GM12878 (cell line): ENCODE results near the gene PDCD11. TPM values are rescaled to one million over a fixed set of nuclear protein-coding genes. Genes with fewer than 3 reads are reported as not detected.

Experiments used
- ASH2L ChIP-seq: fragments of 300-600, 200-600 bp; sonication (generic); IDR thresholded peaks from 2 replicates; pipeline ENCODE4 v1.6.1; 2017; ENCODE audit warnings: low read depth, mild to moderate bottlenecking, borderline replicate concordance
- EP300 ChIP-seq, 2 experiments: fragments of 150-350 bp in 1 of 2; IDR thresholded peaks; 2 replicates each; pipeline ENCODE4 v1.6.1; 2011 to 2012; ENCODE audit warnings: low read depth in 2 of 2, low read length in 2 of 2, borderline replicate concordance in 1 of 2, improper control_type of control experiment in 1 of 2, inconsistent platforms in 1 of 2; ENCODE audit not compliant: control insufficient read depth in 1 of 2
- ESRRA ChIP-seq: IDR thresholded peaks from 2 replicates; pipeline ENCODE4 v1.6.1; 2012; ENCODE audit warnings: mild to moderate bottlenecking, low read length, improper control_type of control experiment
- FOS ChIP-seq: IDR thresholded peaks from 3 replicates; pipeline ENCODE4 v1.6.1; 2011; ENCODE audit warnings: borderline replicate concordance; ENCODE audit not compliant: insufficient read length; ENCODE audit errors: extremely low read depth
- JUNB ChIP-seq: IDR thresholded peaks from 2 replicates; pipeline ENCODE4 v1.6.1; 2016; ENCODE audit warnings: antibody characterized with exemption, mild to moderate bottlenecking
- NRF1 ChIP-seq: conservative IDR thresholded peaks from 2 replicates; pipeline ENCODE4 v1.6.1; 2011; ENCODE audit warnings: mild to moderate bottlenecking, low read depth, low read length, improper control_type of control experiment
- SMAD1 ChIP-seq: fragments of 450-650 bp; IDR thresholded peaks from 2 replicates; pipeline ENCODE4 v1.6.1; 2018; ENCODE audit warnings: mild to moderate bottlenecking, low read depth; ENCODE audit not compliant: partially characterized antibody
- TARDBP ChIP-seq: IDR thresholded peaks from 2 replicates; pipeline ENCODE4 v1.6.1; 2016; ENCODE audit warnings: borderline replicate concordance
- TCF3 ChIP-seq: IDR thresholded peaks from 2 replicates; pipeline ENCODE4 v1.6.1; 2012; ENCODE audit warnings: low read depth, mild to moderate bottlenecking, low read length, borderline replicate concordance; ENCODE audit not compliant: insufficient read depth
- YBX1 ChIP-seq: fragments of 450-650 bp; IDR thresholded peaks from 2 replicates; pipeline ENCODE4 v1.6.1; 2016; ENCODE audit warnings: antibody characterized with exemption
- ZBTB40 ChIP-seq: fragments of 450-650 bp; IDR thresholded peaks from 2 replicates; pipeline ENCODE4 v1.6.1; 2016; ENCODE audit warnings: mild to moderate bottlenecking, moderate library complexity, borderline replicate concordance
- ZNF217 ChIP-seq: fragments of 450-650 bp; IDR thresholded peaks from 2 replicates; pipeline ENCODE4 v1.6.1; 2017; ENCODE audit warnings: antibody characterized with exemption, mild to moderate bottlenecking
- polyA plus RNA-seq, 11 experiments: library from polyadenylated mRNA; depleted of rRNA in 4 of 11; unstranded in 6 of 11; stranded (reverse) in 5 of 11; fragments of >200 nt; fragmentation: Nextera tagmentation in 4 of 11; fragmentation: Illumina TruSeq in 1 of 11; extraction: Ambion mirVana in 4 of 11; extraction: Trizol in 1 of 11; gene quantifications; 1 replicate in 1 of 11; 2 replicates in 10 of 11; pipeline versions ENCODE4 v1.2.1 to v1.2.3, GENCODE V29; 2011 to 2016; ENCODE audit warnings: inconsistent platforms in 2 of 11, missing spikeins in 2 of 11, low read depth in 1 of 11
- total RNA-seq, 4 experiments: library from RNA; depleted of rRNA in 3 of 4; stranded (reverse); fragments of >200 nt in 3 of 4; fragmentation: Illumina TruSeq in 1 of 4; extraction: Trizol in 1 of 4; gene quantifications; 2 replicates each; pipeline versions ENCODE4 v1.2.1 to v1.2.3, GENCODE V29; 2013 to 2021
- TF ChIP-seq, protein P1 (sequence below): IDR thresholded peaks from 2 replicates; pipeline ENCODE4 v1.6.1; 2012; ENCODE audit warnings: improper control_type of control experiment, low read depth, low read length; ENCODE audit not compliant: insufficient replicate concordance
- TF ChIP-seq, protein P2 (sequence below): IDR thresholded peaks from 2 replicates; pipeline ENCODE4 v1.6.1; 2011; ENCODE audit warnings: borderline replicate concordance, low read depth, mild to moderate bottlenecking, moderate library complexity, mixed read lengths, low read length; ENCODE audit not compliant: insufficient read depth; ENCODE audit errors: extremely low read length
- TF ChIP-seq, protein P3 (sequence below): IDR thresholded peaks from 2 replicates; pipeline ENCODE4 v1.6.1; 2012; ENCODE audit warnings: low read depth, low read length, improper control_type of control experiment

The PDCD11 gene
- total and polyA plus RNA-seq, 10 of the 15 experiments (the other 5 are each of a cell fraction or from before 2014, with no cell fraction given), result 13.9 to 69.7 (median 44.8) TPM

GRCh38 chr10:103350517-103351260, 45.7 kb upstream of the PDCD11 start, which contains the start of gene PCGF6 (continued):
- no peak for TF ChIP-seq FOS
- TF ChIP-seq, protein P1, sequence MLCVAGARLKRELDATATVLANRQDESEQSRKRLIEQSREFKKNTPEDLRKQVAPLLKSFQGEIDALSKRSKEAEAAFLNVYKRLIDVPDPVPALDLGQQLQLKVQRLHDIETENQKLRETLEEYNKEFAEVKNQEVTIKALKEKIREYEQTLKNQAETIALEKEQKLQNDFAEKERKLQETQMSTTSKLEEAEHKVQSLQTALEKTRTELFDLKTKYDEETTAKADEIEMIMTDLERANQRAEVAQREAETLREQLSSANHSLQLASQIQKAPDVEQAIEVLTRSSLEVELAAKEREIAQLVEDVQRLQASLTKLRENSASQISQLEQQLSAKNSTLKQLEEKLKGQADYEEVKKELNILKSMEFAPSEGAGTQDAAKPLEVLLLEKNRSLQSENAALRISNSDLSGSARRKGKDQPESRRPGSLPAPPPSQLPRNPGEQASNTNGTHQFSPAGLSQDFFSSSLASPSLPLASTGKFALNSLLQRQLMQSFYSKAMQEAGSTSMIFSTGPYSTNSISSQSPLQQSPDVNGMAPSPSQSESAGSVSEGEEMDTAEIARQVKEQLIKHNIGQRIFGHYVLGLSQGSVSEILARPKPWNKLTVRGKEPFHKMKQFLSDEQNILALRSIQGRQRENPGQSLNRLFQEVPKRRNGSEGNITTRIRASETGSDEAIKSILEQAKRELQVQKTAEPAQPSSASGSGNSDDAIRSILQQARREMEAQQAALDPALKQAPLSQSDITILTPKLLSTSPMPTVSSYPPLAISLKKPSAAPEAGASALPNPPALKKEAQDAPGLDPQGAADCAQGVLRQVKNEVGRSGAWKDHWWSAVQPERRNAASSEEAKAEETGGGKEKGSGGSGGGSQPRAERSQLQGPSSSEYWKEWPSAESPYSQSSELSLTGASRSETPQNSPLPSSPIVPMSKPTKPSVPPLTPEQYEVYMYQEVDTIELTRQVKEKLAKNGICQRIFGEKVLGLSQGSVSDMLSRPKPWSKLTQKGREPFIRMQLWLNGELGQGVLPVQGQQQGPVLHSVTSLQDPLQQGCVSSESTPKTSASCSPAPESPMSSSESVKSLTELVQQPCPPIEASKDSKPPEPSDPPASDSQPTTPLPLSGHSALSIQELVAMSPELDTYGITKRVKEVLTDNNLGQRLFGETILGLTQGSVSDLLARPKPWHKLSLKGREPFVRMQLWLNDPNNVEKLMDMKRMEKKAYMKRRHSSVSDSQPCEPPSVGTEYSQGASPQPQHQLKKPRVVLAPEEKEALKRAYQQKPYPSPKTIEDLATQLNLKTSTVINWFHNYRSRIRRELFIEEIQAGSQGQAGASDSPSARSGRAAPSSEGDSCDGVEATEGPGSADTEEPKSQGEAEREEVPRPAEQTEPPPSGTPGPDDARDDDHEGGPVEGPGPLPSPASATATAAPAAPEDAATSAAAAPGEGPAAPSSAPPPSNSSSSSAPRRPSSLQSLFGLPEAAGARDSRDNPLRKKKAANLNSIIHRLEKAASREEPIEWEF, result no peak
- no peak for TF ChIP-seq SMAD1
- TF ChIP-seq NRF1, result peak; percentile 69
- 0 out of 2 replicates have a peak, but pooled peaks have one; percentile 43 for TF ChIP-seq TARDBP
- TF ChIP-seq EP300 (IDR thresholded peaks at IDR 0.05; ENCODE audit: borderline replicate concordance in 1 of 2, control insufficient read depth in 1 of 2, low read depth in 2 of 2, low read length in 2 of 2), result no peak
- TF ChIP-seq ESRRA, result no peak
- 0 out of 2 replicates have a peak, but pooled peaks have one; percentile 22 for TF ChIP-seq TCF3
- TF ChIP-seq, protein P2, sequence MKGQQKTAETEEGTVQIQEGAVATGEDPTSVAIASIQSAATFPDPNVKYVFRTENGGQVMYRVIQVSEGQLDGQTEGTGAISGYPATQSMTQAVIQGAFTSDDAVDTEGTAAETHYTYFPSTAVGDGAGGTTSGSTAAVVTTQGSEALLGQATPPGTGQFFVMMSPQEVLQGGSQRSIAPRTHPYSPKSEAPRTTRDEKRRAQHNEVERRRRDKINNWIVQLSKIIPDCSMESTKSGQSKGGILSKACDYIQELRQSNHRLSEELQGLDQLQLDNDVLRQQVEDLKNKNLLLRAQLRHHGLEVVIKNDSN, result no peak
- TF ChIP-seq, protein P3, sequence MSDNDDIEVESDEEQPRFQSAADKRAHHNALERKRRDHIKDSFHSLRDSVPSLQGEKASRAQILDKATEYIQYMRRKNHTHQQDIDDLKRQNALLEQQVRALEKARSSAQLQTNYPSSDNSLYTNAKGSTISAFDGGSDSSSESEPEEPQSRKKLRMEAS, result no peak; the same call in 1 of the 2 replicates
- no peak for TF ChIP-seq JUNB
- TF ChIP-seq ZBTB40, result no peak
- no peak for TF ChIP-seq YBX1
- TF ChIP-seq ZNF217, result no peak
- TF ChIP-seq ASH2L, result no peak
